K562 (cell line): ENCODE measurements around the gene OLFML3. TPM values are rescaled to one million over a fixed set of nuclear protein-coding genes. Genes with fewer than 3 reads are reported as not detected.

Source experiments
- ATAC-seq: fragments of 200-7000 bp; cut with Tn5 transposase; 3 replicates; pipeline ENCODE4 v1.9.1; 2020; ENCODE audit warnings: moderate library complexity
- BruUV-seq: library from RNA; stranded (reverse); fragments of 400-500 nt; replicated peaks from 2 replicates; lab custom pipeline; 2021; lab: Mats Ljungman, UMichigan
- CTCF ChIA-PET: fragments of 300-600 bp; formaldehyde crosslinking; extraction: SDS; loops from one replicate; lab custom pipeline; 2021; ENCODE audit warnings: low intra/inter-chr PET ratio; lab: Yijun Ruan, JAX
- POLR2A ChIA-PET: fragments of 300-600, 350-650 bp; sonication (Branson Sonifier 250); formaldehyde crosslinking; extraction: SDS; loops from one replicate; lab custom pipeline; 2021; ENCODE audit warnings: antibody characterized with exemption, inconsistent platforms; lab: Yijun Ruan, JAX
- DNase-seq, 4 experiments: peaks; one replicate each; pipeline versions ENCODE4 v3.0.0 to v3.0.0-alpha.2; 2011 to 2018; ENCODE audit warnings: low spot score in 3 of 4, mixed read lengths in 3 of 4; ENCODE audit errors: extremely low read depth in 1 of 4
- FAIRE-seq: peaks from 2 replicates; lab custom pipeline; 2011; peaks lifted over from hg19 to GRCh38; lab: Jason Lieb, UNC
- H2AFZ ChIP-seq: 2 replicates; pipeline ENCODE4 v1.6.0; 2011; ENCODE audit warnings: low read depth, low read length, control low read depth, inconsistent platforms
- H3K27ac ChIP-seq: fragments of 200-600 bp; 3 replicates; pipeline ENCODE4 v1.8.0; 2011; ENCODE audit warnings: low read depth, mild to moderate bottlenecking, control low read depth, inconsistent platforms, low read length, moderate library complexity, mixed read lengths; ENCODE audit errors: extremely low read depth
- H3K27me3 ChIP-seq, 2 experiments: fragments of 300-600 bp in 1 of 2; 2 replicates in 1 of 2; 3 replicates in 1 of 2; pipeline versions ENCODE4 v1.6.0 to v1.8.0; 2011; ENCODE audit warnings: inconsistent platforms in 2 of 2, low read length in 2 of 2, mild to moderate bottlenecking in 1 of 2, mixed read lengths in 1 of 2, moderate library complexity in 1 of 2; ENCODE audit not compliant: control insufficient read depth in 2 of 2, insufficient read depth in 2 of 2
- H3K36me3 ChIP-seq: fragments of 300-600 bp; 3 replicates; pipeline ENCODE4 v1.8.0; 2011; ENCODE audit warnings: mild to moderate bottlenecking, low read length, inconsistent platforms; ENCODE audit not compliant: control insufficient read depth, insufficient read depth
- H3K4me1 ChIP-seq, 2 experiments: fragments of 200-600 bp in 1 of 2; replicated peaks in 1 of 2; 2 replicates in 1 of 2; 3 replicates in 1 of 2; pipeline versions ENCODE4 v1.5.1 to v1.8.0; 2011; ENCODE audit warnings: inconsistent platforms in 2 of 2, low read length in 2 of 2, mild to moderate bottlenecking in 1 of 2, mixed read lengths in 1 of 2, moderate library complexity in 1 of 2; ENCODE audit not compliant: control insufficient read depth in 2 of 2, insufficient read depth in 2 of 2
- H3K4me2 ChIP-seq: 2 replicates; pipeline ENCODE4 v1.6.1; 2011; ENCODE audit warnings: low read length, control low read depth, inconsistent platforms, mixed read lengths; ENCODE audit not compliant: insufficient read depth
- H3K4me3 ChIP-seq: fragments of 200-600 bp; sonication (generic), shearing (Covaris generic); 2 replicates; pipeline ENCODE4 v1.5.1; 2016; ENCODE audit warnings: control low read depth, inconsistent platforms
- H3K79me2 ChIP-seq: fragments of 200-600 bp; 3 replicates; pipeline ENCODE4 v1.8.0; 2011; ENCODE audit warnings: low read length, inconsistent platforms; ENCODE audit not compliant: control insufficient read depth, insufficient read depth
- H3K9ac ChIP-seq, 2 experiments: 2 replicates each; pipeline versions ENCODE4 v1.6.0 to v1.6.1; 2011; ENCODE audit warnings: low read depth in 2 of 2, low read length in 2 of 2, control low read depth in 1 of 2, inconsistent platforms in 1 of 2, mild to moderate bottlenecking in 1 of 2, mixed read lengths in 1 of 2; ENCODE audit not compliant: insufficient read depth in 1 of 2
- H3K9me1 ChIP-seq: one replicate; pipeline ENCODE4 v1.6.0; 2011; ENCODE audit warnings: inconsistent platforms, mild to moderate bottlenecking, low read length, moderate library complexity; ENCODE audit not compliant: control insufficient read depth, insufficient read depth
- H3K9me3 ChIP-seq: replicated peaks from 2 replicates; pipeline ENCODE4 v1.5.1; 2011; ENCODE audit warnings: low read depth, low read length, inconsistent platforms; ENCODE audit not compliant: control insufficient read depth, insufficient read depth
- H4K20me1 ChIP-seq: replicated peaks from 2 replicates; pipeline ENCODE4 v1.6.1; 2011; ENCODE audit warnings: low read length, inconsistent platforms, mixed read lengths; ENCODE audit not compliant: control insufficient read depth, insufficient read depth
- WGBS: fragments of 100-300 bp; shearing (Covaris generic); methylation state at CpG from one replicate; pipeline ENCODE4 v1.1.6; 2016; ENCODE audit warnings: low coverage, mixed read lengths; ENCODE audit not compliant: insufficient coverage; ENCODE audit errors: missing lambda C conversion rate; 5-methylcytosine and 5-hydroxymethylcytosine counted together
- in situ Hi-C: fragments of 300-500 bp; cut with MboI; formaldehyde crosslinking; loops from 4 replicates; pipeline ENCODE4 v1.15.0; 2018; ENCODE audit warnings: inconsistent platforms, mixed read lengths
- intact Hi-C: fragments of 100-400 bp; cut with micrococcal nuclease; formaldehyde crosslinking; loops from 2 replicates; pipeline ENCODE4 v1.14.2; 2022
- polyA plus RNA-seq, 8 experiments: library from polyadenylated mRNA; depleted of rRNA in 4 of 8; stranded (reverse) in 5 of 8; unstranded in 3 of 8; fragments of >200 nt; fragmentation: Nextera tagmentation in 2 of 8; fragmentation: Illumina TruSeq in 1 of 8; extraction: Ambion mirVana in 2 of 8; extraction: Trizol in 1 of 8; gene quantifications; 2 replicates each; pipeline versions ENCODE4 v1.2.1 to v1.2.3, GENCODE V29; 2011 to 2014; ENCODE audit warnings: inconsistent platforms in 1 of 8, missing spikeins in 1 of 8
- total RNA-seq, 7 experiments: library from RNA; depleted of rRNA in 6 of 7; stranded (reverse); fragments of >200 nt in 6 of 7; fragmentation: Illumina TruSeq in 2 of 7; extraction: Trizol in 2 of 7; gene quantifications; 2 replicates each; pipeline versions ENCODE4 v1.2.1 to v1.2.3, GENCODE V29; 2011 to 2021; ENCODE audit warnings: low replicate concordance in 1 of 7
- TF ChIP-seq, protein P1 (sequence below): sonication (generic); IDR thresholded peaks from 2 replicates; pipeline ENCODE4 v1.6.1; 2016
- TF ChIP-seq, protein P2 (sequence below): fragments of 250-450 bp; sonication (Bioruptor Pico); IDR thresholded peaks from 2 replicates; pipeline ENCODE4 v1.5.0; 2022; ENCODE audit warnings: mild to moderate bottlenecking

The OLFML3 gene
- total and polyA plus RNA-seq, 9 of the 15 experiments (the other 6 are each of a cell fraction or from before 2014, with no cell fraction given) = 0.07 to 0.13 (median 0.07) TPM; not detected in 6

DNA sequence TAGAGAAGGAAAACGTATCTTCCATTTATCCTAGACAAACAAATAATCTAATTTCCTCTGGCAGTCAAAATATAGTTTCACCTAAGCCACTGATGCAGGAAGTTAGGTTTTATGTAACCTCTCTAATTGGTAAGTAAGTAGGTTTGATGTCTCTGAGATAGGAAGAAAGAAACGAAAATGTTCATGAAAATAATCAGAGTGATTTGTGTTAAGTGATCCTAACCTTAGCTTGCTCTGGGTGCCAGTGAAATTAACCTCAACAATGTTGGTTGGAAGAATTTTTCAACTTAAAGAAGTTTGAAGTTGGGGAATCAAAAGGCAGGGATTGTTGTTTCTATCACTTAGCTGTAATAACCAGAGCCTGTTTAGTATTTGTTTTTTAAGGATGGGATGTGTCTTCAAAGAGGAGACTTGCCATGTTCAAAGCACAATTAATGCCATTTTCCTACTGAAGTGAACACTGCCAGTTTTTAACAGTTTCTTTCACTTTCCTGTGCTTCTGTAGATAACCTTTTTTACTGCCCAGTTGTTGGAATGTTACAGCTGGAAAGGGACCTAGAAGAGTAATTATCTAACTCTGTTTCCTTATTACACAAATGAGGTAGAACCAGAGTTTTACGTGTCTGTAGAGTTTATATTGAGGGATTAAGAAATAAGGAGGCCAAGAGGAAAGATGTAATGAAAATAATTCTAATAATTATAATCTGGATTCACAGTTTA lies 31.7 kb upstream of the OLFML3 start:
- no peaks in the 10 kb centered on the region for H3K9me3 ChIP-seq
- no peak overlapping the region for H3K4me3 ChIP-seq
- H2AFZ ChIP-seq = no peak overlapping the region
- no peaks in the 10 kb centered on the region for H3K27me3 ChIP-seq
- POLR2A ChIA-PET = interaction anchor here (0.6 to 5.3 kb wide), 9 partner anchors 9 to 843 kb away, joined by 3 to 65 read pairs (median 5); partner anchors contain the start of gene HIPK1
- TF ChIP-seq, protein P1, sequence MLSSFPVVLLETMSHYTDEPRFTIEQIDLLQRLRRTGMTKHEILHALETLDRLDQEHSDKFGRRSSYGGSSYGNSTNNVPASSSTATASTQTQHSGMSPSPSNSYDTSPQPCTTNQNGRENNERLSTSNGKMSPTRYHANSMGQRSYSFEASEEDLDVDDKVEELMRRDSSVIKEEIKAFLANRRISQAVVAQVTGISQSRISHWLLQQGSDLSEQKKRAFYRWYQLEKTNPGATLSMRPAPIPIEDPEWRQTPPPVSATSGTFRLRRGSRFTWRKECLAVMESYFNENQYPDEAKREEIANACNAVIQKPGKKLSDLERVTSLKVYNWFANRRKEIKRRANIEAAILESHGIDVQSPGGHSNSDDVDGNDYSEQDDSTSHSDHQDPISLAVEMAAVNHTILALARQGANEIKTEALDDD = 0 out of 2 replicates have a peak, but pooled peaks have one; percentile 12
- TF ChIP-seq, protein P2, sequence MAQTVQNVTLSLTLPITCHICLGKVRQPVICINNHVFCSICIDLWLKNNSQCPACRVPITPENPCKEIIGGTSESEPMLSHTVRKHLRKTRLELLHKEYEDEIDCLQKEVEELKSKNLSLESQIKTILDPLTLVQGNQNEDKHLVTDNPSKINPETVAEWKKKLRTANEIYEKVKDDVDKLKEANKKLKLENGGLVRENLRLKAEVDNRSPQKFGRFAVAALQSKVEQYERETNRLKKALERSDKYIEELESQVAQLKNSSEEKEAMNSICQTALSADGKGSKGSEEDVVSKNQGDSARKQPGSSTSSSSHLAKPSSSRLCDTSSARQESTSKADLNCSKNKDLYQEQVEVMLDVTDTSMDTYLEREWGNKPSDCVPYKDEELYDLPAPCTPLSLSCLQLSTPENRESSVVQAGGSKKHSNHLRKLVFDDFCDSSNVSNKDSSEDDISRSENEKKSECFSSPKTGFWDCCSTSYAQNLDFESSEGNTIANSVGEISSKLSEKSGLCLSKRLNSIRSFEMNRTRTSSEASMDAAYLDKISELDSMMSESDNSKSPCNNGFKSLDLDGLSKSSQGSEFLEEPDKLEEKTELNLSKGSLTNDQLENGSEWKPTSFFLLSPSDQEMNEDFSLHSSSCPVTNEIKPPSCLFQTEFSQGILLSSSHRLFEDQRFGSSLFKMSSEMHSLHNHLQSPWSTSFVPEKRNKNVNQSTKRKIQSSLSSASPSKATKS (CRISPR knock-in tag) = no peak
- TF ChIP-seq, all 486 proteins: peak for 1
- peak overlapping the region; percentile 7; the same call in 1 of the 2 replicates for H3K4me2 ChIP-seq
- intact Hi-C loops = loop anchor here (1.0 to 5.0 kb wide), 2 partner anchors 17 to 110 kb away; no protein-coding TSS in a partner anchor
- no peaks in the 10 kb centered on the region for H4K20me1 ChIP-seq
- 3% methylated on average over 3 of the region's 3 CpGs for WGBS
- H3K36me3 ChIP-seq = peaks cover 36% of the 10 kb centered on the region; the same call in 2 of the 3 replicates
- CTCF ChIA-PET = interaction anchor here (0.6 to 0.7 kb wide), 2 partner anchors 44 to 110 kb away, joined by 3 to 5 read pairs; no protein-coding TSS in a partner anchor
- H3K9me1 ChIP-seq = no peaks in the 10 kb centered on the region
- in situ Hi-C loops = no loop called here
- DNase-seq (no peak), FAIRE-seq (no peak), ATAC-seq (peak; percentile 19)
- H3K9ac ChIP-seq = 0 out of 4 replicates have a peak overlapping the region, but pooled peaks of 1 of the 2 experiments have one; percentile 14
- no TSS peak for BruUV-seq
- H3K27ac ChIP-seq = peak overlapping the region; percentile 12; the same call in 2 of the 3 replicates
- H3K4me1 ChIP-seq = peaks cover 11 to 27% of the 10 kb centered on the region in 2 experiments; a peak in 4 of 5 replicates
- H3K79me2 ChIP-seq = peaks cover 94% of the 10 kb centered on the region
